ENCODE measurements around the gene KRTAP4-4.
"Not testable (repeated sequence)": the region's sequence is repeated elsewhere in the genome, so short reads cannot be mapped to it uniquely, and the experiment has no call there.

Gene KRTAP4-4

DNA sequence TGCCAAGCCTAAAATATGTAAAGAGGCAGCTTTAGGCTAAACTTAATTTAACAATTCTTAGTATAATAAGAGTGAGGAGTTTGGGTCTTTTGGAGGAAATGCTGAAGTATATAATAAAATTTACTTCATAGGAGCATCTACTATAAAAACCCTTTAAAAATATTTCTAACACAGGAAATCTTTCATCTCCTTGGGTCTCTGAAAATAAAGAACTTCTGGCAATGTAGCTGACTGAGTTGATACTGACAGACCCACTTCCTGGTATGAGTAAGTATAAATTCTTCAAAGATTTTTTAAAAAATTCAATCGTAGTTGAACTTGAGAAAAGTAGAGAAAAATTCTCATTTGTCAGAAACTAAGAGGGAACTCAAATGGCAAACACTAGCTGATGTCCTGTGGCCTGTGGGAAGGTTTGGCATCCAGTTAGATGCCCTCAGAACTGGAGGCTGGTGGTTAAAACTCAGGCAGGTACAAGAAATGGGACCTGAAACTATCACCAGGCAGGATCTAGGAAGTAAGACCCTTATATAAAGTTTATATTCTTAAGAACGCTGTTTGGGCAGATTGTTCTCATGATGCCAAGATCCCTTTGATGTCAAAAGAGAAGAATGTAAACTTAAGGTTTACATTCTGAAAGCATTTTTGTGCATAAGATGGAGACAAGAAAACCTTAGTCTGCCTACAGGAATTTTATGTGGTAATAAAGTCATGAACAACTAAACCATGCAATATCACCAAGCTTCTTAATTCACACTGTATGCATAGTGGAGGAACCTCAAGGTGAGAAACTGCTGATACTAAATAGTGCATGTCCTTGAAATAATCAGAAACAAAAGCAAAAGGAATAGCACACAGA is 26.4 kb downstream of the KRTAP4-4 start:
- TF ChIP-seq, protein P1, sequence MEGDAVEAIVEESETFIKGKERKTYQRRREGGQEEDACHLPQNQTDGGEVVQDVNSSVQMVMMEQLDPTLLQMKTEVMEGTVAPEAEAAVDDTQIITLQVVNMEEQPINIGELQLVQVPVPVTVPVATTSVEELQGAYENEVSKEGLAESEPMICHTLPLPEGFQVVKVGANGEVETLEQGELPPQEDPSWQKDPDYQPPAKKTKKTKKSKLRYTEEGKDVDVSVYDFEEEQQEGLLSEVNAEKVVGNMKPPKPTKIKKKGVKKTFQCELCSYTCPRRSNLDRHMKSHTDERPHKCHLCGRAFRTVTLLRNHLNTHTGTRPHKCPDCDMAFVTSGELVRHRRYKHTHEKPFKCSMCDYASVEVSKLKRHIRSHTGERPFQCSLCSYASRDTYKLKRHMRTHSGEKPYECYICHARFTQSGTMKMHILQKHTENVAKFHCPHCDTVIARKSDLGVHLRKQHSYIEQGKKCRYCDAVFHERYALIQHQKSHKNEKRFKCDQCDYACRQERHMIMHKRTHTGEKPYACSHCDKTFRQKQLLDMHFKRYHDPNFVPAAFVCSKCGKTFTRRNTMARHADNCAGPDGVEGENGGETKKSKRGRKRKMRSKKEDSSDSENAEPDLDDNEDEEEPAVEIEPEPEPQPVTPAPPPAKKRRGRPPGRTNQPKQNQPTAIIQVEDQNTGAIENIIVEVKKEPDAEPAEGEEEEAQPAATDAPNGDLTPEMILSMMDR (IDR thresholded peaks at IDR 0.05; ENCODE audit: insufficient read depth, low read depth, low read length, missing control alignments) = no peak
- no peak overlapping the region for H3K4me3 ChIP-seq (ENCODE audit: low read depth, low read length)
- DNase-seq (ENCODE audit: low read depth) = no peak

DNA sequence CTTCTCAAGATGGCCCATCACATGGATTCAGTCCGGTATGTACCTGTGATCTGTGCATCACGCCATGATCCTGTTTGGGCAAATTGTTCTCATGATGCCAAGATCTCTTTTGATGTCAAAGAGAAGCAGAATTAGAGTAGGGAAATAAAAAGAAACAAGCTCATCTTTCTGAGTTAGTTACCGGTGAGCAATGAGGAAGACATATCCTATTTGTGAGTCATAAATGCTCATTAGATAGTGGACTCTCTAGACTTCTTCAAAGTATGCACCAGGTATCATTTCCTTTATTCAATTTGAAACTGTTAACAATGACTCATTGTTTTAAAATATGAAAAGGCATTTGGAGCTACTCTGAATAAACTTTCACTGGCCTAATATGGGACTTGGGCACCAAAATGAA is 28.6 kb downstream of the KRTAP4-4 start:
- TF ChIP-seq, protein P1 (IDR thresholded peaks at IDR 0.05; ENCODE audit: insufficient read depth, low read depth, low read length, missing control alignments) = no peak
- no peak for DNase-seq (ENCODE audit: low read depth)
- H3K4me3 ChIP-seq (ENCODE audit: low read depth, low read length) = no peak overlapping the region

DNA sequence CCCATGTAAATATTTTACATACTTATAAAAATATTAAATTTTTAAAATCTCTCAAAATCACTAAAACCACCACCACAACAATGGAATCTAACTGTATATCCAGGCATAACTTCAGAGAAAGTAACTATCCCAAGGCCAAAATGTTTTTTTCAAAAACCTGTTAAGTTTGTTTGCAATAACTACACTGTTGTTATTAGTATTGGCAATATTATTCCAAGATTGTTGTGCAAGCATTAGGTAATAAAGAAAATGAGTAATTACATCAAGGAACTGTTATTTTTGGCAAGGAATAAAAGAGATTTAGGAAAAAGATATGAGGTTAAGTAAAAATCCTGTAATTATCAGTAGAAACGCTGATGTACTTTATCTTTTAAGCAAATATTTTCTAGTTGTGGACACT is 33.2 kb downstream of the KRTAP4-4 start:
- no peak for DNase-seq (ENCODE audit: low read depth)
- no peak overlapping the region for H3K4me3 ChIP-seq (ENCODE audit: low read depth, low read length)
- TF ChIP-seq, protein P1 (IDR thresholded peaks at IDR 0.05; ENCODE audit: insufficient read depth, low read depth, low read length, missing control alignments) = no peak

DNA sequence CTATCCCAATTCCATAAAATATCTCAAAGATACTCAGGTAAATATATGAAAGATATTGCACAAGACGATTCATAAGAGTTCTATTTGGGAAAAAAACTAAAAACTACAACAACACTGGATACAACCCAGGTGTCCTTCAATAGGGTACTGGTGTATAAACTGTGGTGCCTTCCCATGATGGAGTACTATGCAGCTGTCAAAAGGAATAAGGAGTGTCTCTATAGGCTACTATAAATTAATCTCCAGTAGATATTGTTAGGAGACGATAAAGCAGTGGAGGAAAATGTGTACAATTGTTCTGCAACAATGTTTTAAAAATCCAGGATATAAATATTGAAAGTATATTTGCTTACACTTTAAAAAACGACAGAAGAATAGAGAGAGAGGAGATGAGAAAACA is 34.1 kb downstream of the KRTAP4-4 start:
- no peak overlapping the region for H3K4me3 ChIP-seq (ENCODE audit: low read depth, low read length)
- DNase-seq (ENCODE audit: low read depth) = no peak
- TF ChIP-seq, protein P1 (IDR thresholded peaks at IDR 0.05; ENCODE audit: insufficient read depth, low read depth, low read length, missing control alignments) = no peak

DNA sequence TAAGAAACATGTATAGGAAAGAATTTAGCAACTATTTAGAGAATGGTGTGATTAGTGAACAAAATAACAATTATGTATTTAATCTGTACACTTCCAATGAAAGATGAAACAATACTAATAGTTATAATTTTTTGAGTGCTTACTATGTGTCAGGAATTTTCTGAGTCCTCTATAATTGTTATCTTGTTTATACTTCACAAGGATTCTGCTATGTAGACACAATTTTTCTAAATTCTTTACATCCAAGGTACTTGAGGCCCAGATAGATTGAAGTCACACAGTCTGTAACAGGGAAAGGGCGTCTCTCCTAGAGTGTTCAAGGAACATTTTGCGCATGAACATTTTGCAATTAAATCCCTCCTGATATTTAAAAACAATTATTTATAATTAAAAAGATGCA is 35.5 kb downstream of the KRTAP4-4 start:
- H3K4me3 ChIP-seq (ENCODE audit: low read depth, low read length) = no peak overlapping the region
- no peak for DNase-seq (ENCODE audit: low read depth)
- TF ChIP-seq, protein P1 (IDR thresholded peaks at IDR 0.05; ENCODE audit: insufficient read depth, low read depth, low read length, missing control alignments) = no peak

DNA sequence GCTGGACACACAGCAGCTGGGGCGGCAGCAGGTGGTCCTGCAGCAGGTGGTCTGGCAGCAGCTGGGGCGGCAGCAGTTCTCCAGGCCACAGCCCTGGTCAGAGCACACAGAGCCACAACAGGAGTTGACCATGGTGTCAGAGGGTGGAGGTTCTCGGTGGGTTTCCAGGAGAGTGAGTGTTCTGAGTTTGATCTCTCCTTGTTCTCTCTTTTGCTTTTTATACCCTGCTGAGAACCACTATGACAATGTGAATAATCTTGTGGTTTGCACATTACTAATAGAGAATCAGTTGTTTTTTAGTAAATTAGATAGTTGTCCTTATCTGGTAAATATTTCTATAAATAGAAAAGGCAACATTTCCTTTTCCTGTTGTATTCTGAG is 36.6 kb downstream of the KRTAP4-4 start, which contains the start of gene KRTAP4-12:
Gene KRTAP4-12 (minus strand): TSS at position 192 of the 381 bp plus-strand sequence. CDS start 60 bp downstream, at position 132.
- not testable (repeated sequence) for H3K4me3 ChIP-seq (ENCODE audit: low read depth, low read length); DNase-seq (ENCODE audit: low read depth)

DNA sequence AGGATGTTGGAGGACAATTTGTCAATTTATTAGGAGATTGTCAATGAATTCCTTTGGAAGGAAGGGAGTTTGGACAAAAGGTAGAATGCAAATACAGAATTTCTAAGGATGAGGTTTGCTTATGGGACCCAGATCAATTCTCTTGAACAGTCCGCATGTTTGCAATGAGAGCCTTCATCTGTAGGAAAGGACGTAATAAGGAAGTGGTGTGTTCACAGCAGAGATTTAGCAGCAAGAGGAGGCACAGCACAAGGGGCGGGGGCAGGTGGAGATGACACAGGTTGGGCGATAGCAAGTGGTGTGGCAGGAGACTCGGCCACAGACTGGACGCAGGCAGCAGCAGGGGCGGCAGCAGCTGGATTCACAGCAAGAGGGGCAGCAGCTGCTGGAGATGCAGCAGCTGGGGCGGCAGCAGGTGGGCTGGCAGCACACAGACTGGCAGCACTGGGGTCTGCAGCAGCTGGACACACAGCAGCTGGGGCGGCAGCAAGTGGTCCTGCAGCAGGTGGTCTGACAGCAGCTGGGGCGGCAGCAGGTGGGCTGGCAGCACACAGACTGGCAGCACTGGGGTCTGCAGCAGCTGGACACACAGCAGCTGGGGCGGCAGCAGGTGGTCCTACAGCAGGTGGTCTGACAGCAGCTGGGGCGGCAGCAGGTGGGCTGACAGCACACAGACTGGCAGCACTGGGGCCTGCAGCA is 37.1 kb downstream of the KRTAP4-4 start:
- not testable (repeated sequence) for H3K4me3 ChIP-seq (ENCODE audit: low read depth, low read length); DNase-seq (ENCODE audit: low read depth)

All from GM12865 (cell line).